HCT116 (cell line): ENCODE results near the gene ELF3. TPM values are rescaled to one million over a fixed set of nuclear protein-coding genes. Genes with fewer than 3 reads are reported as not detected.
A peak's percentile ranks its signal among the peaks of the same experiment; 100 is the strongest.

ENCODE experiments used
- ATAC-seq: fragments of 200-7000 bp; cut with Tn5 transposase; 2 replicates; pipeline ENCODE4 v1.9.1; 2020; ENCODE audit warnings: mild to moderate bottlenecking, moderate library complexity
- BruUV-seq: library from RNA; stranded (reverse); fragments of 400-500 nt; replicated peaks from 2 replicates; lab custom pipeline; 2021; lab: Mats Ljungman, UMichigan
- CTCF ChIA-PET: fragments of 300-600 bp; sonication (Branson Sonifier 250); formaldehyde crosslinking; loops from one replicate; lab custom pipeline; 2021; ENCODE audit warnings: antibody characterized with exemption; lab: Charles Lee
- POLR2A ChIA-PET: fragments of 300-600, 350-600 bp; sonication (Branson Sonifier 250); formaldehyde crosslinking; loops from one replicate; lab custom pipeline; 2021; ENCODE audit warnings: antibody characterized with exemption; lab: Charles Lee
- RAD21 ChIA-PET, 2 experiments: fragments of 300-600 bp; sonication (Branson Sonifier 250); formaldehyde crosslinking; loops; one replicate each; lab custom pipeline; 2023; ENCODE audit warnings: low total read pairs in 2 of 2; ENCODE audit not compliant: uncharacterized antibody in 2 of 2, unreplicated experiment in 2 of 2, low non-redundant PET in 1 of 2; lab: Charles Lee
- DNase-seq: peaks from one replicate; pipeline ENCODE4 v3.0.0-alpha.2; 2010; ENCODE audit warnings: low read depth, low spot score
- H2AFZ ChIP-seq: fragments of 200-600 bp; shearing (Covaris generic), sonication (generic); 2 replicates; pipeline ENCODE4 v1.6.1; 2017; ENCODE audit warnings: low read depth, mixed run types, mixed read lengths, antibody characterized with exemption, low read length; ENCODE audit not compliant: poor library complexity, severe bottlenecking
- H3K27ac ChIP-seq: 2 replicates; pipeline ENCODE4 v1.5.1; 2012; ENCODE audit warnings: low read depth, low read length
- H3K27me3 ChIP-seq: fragments of 200-600 bp; sonication (generic); 2 replicates; pipeline ENCODE4 v1.6.1; 2016; ENCODE audit warnings: mixed run types, low read length, mixed read lengths; ENCODE audit not compliant: insufficient read depth
- H3K36me3 ChIP-seq, 2 experiments: fragments of 200-500 bp in 1 of 2; fragments of 200-600 bp in 1 of 2; sonication (Bioruptor generic) in 1 of 2; sonication (generic) in 1 of 2; 2 replicates each; pipeline versions ENCODE4 v1.5.1 to v1.6.1; 2014 to 2016; ENCODE audit warnings: low read length in 2 of 2, inconsistent platforms in 1 of 2, mixed read lengths in 1 of 2, mixed run types in 1 of 2; ENCODE audit not compliant: insufficient read depth in 2 of 2, control insufficient read depth in 1 of 2
- H3K4me1 ChIP-seq, 2 experiments: fragments of 200-600 bp in 1 of 2; sonication (generic) in 1 of 2; 2 replicates each; pipeline versions ENCODE4 v1.5.1 to v1.6.1; 2012 to 2017; ENCODE audit warnings: low read length in 2 of 2, inconsistent platforms in 1 of 2, mild to moderate bottlenecking in 1 of 2, mixed read lengths in 1 of 2, mixed run types in 1 of 2, moderate library complexity in 1 of 2; ENCODE audit not compliant: insufficient read depth in 2 of 2, control insufficient read depth in 1 of 2
- H3K4me2 ChIP-seq: fragments of 200-600 bp; sonication (generic); 2 replicates; pipeline ENCODE4 v1.6.1; 2017; ENCODE audit warnings: mixed run types, low read length, mixed read lengths
- H3K4me3 ChIP-seq, 2 experiments: fragments of 200-600 bp in 1 of 2; sonication (generic) in 1 of 2; replicated peaks in 1 of 2; 2 replicates each; pipeline ENCODE4 v1.5.1; 2011 to 2016; ENCODE audit warnings: low read length in 2 of 2, control low read depth in 1 of 2, low read depth in 1 of 2, mild to moderate bottlenecking in 1 of 2, mixed read lengths in 1 of 2, mixed run types in 1 of 2
- H3K79me2 ChIP-seq: fragments of 200-600 bp; sonication (generic); 2 replicates; pipeline ENCODE4 v1.6.1; 2017; ENCODE audit warnings: mild to moderate bottlenecking, mixed run types, low read length, moderate library complexity, mixed read lengths; ENCODE audit not compliant: insufficient read depth
- H3K9ac ChIP-seq: fragments of 200-600 bp; sonication (generic); 2 replicates; pipeline ENCODE4 v1.6.1; 2016; ENCODE audit warnings: low read length, mixed read lengths
- H3K9me2 ChIP-seq: fragments of 200-600 bp; sonication (generic), shearing (Covaris generic); 2 replicates; pipeline ENCODE4 v1.6.1; 2017; ENCODE audit warnings: mixed run types, mild to moderate bottlenecking, moderate library complexity; ENCODE audit not compliant: insufficient read depth
- H3K9me3 ChIP-seq, 2 experiments: fragments of 200-500 bp in 1 of 2; fragments of 200-600 bp in 1 of 2; sonication (Bioruptor generic) in 1 of 2; sonication (generic) in 1 of 2; 2 replicates each; pipeline ENCODE4 v1.6.1; 2014 to 2017; ENCODE audit warnings: low read length in 2 of 2, mixed read lengths in 2 of 2, inconsistent platforms in 1 of 2, low read depth in 1 of 2, mild to moderate bottlenecking in 1 of 2, mixed run types in 1 of 2, moderate library complexity in 1 of 2; ENCODE audit not compliant: control insufficient read depth in 1 of 2, insufficient read depth in 1 of 2
- H4K20me1 ChIP-seq: fragments of 200-600 bp; sonication (generic), shearing (Covaris generic); 2 replicates; pipeline ENCODE4 v1.6.1; 2017; ENCODE audit warnings: mixed run types, mild to moderate bottlenecking, moderate library complexity; ENCODE audit not compliant: insufficient read depth
- POLR2AphosphoS5 ChIP-seq: IDR thresholded peaks from 2 replicates; pipeline ENCODE4 v1.6.1; 2011; ENCODE audit warnings: mild to moderate bottlenecking, low read depth, low read length, moderate library complexity
- SP1 ChIP-seq: IDR thresholded peaks from 2 replicates; pipeline ENCODE4 v1.6.1; 2012; ENCODE audit warnings: low read depth
- TCF7L2 ChIP-seq: IDR thresholded peaks from 2 replicates; pipeline ENCODE4 v1.7.0; 2011; ENCODE audit warnings: borderline replicate concordance, inconsistent platforms; ENCODE audit not compliant: insufficient read depth, insufficient read length; ENCODE audit errors: extremely low read depth
- YY1 ChIP-seq: IDR thresholded peaks from 2 replicates; pipeline ENCODE4 v1.6.1; 2011; ENCODE audit warnings: low read length, low read depth, moderate library complexity, mild to moderate bottlenecking; ENCODE audit not compliant: insufficient replicate concordance; ENCODE audit errors: extremely low read depth
- ZBTB33 ChIP-seq: IDR thresholded peaks from 2 replicates; pipeline ENCODE4 v1.6.1; 2011; ENCODE audit warnings: mild to moderate bottlenecking, low read length, moderate library complexity; ENCODE audit not compliant: insufficient replicate concordance; ENCODE audit errors: extremely low read depth
- intact Hi-C: fragments of 100-400 bp; cut with micrococcal nuclease; formaldehyde crosslinking; loops from 2 replicates; pipeline ENCODE4 v1.10.0; 2022
- total RNA-seq: library from RNA; stranded (reverse); gene quantifications from one replicate; pipeline ENCODE4 v1.2.1, GENCODE V29; 2021; ENCODE audit not compliant: unreplicated experiment
- TF ChIP-seq, protein P1 (sequence below): IDR thresholded peaks from 2 replicates; pipeline ENCODE4 v1.6.1; 2012; ENCODE audit warnings: low read depth

Gene ELF3
- total RNA-seq, 1 experiment from 2014 or later, result 200 TPM

- H3K79me2 ChIP-seq, result no peaks in the 10 kb centered on the region
- intact Hi-C loops, result loop anchor here (2.0 to 5.0 kb wide), 3 partner anchors 34 to 51 kb away; no protein-coding TSS in a partner anchor
- no peaks in the 10 kb centered on the region for H3K27me3 ChIP-seq
- ChIA-PET RAD21 (interaction anchor here in 1 of 2 experiments (1.3 to 1.8 kb wide), 4 partner anchors 37 to 56 kb away, joined by 3 to 4 read pairs (median 4); partner anchors contain the start of gene ELF3), CTCF (interaction anchor here (0.7 to 1.3 kb wide), 4 partner anchors 29 to 161 kb away, joined by 3 to 4 read pairs (median 3); partner anchors contain the start of gene ELF3), POLR2A (interaction anchor here (0.7 to 4.6 kb wide), 13 partner anchors 8 to 50 kb away, joined by 3 to 53 read pairs (median 4); partner anchors contain the start of gene ELF3)
- peak; percentile 84 for ATAC-seq
- H3K9ac ChIP-seq, result peak overlapping the region; percentile 59
- H2AFZ ChIP-seq, result peak overlapping the region; percentile 84
- H3K4me1 ChIP-seq, result peaks cover 49 to 59% of the 10 kb centered on the region in 2 experiments
- peak; percentile 76 for DNase-seq
- H3K4me3 ChIP-seq, result peak overlapping the region; percentile 11 to 43; a peak in 3 of 4 replicates
- H3K4me2 ChIP-seq, result peak overlapping the region; percentile 81
- no peaks in the 10 kb centered on the region for H3K9me3 ChIP-seq
- H3K9me2 ChIP-seq, result no peaks in the 10 kb centered on the region
- peak; percentile 44 for TF ChIP-seq TCF7L2
- peak; percentile 77 for TF ChIP-seq POLR2AphosphoS5
- no peak for TF ChIP-seq SP1
- TF ChIP-seq, protein P1, sequence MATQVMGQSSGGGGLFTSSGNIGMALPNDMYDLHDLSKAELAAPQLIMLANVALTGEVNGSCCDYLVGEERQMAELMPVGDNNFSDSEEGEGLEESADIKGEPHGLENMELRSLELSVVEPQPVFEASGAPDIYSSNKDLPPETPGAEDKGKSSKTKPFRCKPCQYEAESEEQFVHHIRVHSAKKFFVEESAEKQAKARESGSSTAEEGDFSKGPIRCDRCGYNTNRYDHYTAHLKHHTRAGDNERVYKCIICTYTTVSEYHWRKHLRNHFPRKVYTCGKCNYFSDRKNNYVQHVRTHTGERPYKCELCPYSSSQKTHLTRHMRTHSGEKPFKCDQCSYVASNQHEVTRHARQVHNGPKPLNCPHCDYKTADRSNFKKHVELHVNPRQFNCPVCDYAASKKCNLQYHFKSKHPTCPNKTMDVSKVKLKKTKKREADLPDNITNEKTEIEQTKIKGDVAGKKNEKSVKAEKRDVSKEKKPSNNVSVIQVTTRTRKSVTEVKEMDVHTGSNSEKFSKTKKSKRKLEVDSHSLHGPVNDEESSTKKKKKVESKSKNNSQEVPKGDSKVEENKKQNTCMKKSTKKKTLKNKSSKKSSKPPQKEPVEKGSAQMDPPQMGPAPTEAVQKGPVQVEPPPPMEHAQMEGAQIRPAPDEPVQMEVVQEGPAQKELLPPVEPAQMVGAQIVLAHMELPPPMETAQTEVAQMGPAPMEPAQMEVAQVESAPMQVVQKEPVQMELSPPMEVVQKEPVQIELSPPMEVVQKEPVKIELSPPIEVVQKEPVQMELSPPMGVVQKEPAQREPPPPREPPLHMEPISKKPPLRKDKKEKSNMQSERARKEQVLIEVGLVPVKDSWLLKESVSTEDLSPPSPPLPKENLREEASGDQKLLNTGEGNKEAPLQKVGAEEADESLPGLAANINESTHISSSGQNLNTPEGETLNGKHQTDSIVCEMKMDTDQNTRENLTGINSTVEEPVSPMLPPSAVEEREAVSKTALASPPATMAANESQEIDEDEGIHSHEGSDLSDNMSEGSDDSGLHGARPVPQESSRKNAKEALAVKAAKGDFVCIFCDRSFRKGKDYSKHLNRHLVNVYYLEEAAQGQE, result no peak
- TF ChIP-seq YY1, result peak; percentile 10
- TF ChIP-seq ZBTB33, result peak; percentile 6
- H3K36me3 ChIP-seq, result no peaks in the 10 kb centered on the region
- BruUV-seq, result TSS peak; percentile 76
- peak overlapping the region; percentile 91 for H3K27ac ChIP-seq
- H4K20me1 ChIP-seq, result no peaks in the 10 kb centered on the region
Measured at GRCh38 chr1:202056644-202057334, 46.4 kb downstream of the ELF3 start.
